Parathyroid adenoma (tissue), 2 donors: Measurements from ENCODE around the gene SLC39A6.
"Not testable (repeated sequence)": the region's sequence is repeated elsewhere in the genome, so short reads cannot be mapped to it uniquely, and the experiment has no call there.

ENCODE experiments used
- H2AFZ ChIP-seq: fragments of 300-600 bp; sonication (generic); one replicate; pipeline ENCODE4 v1.7.0; 2017; ENCODE audit warnings: antibody characterized with exemption, mild to moderate bottlenecking
- H3K27ac ChIP-seq: fragments of 300-600 bp; sonication (generic); one replicate; pipeline ENCODE4 v1.7.0; 2017
- H3K27me3 ChIP-seq: fragments of 300-600 bp; sonication (generic); one replicate; pipeline ENCODE4 v1.7.0; 2017; ENCODE audit warnings: low read length; ENCODE audit not compliant: control insufficient read depth, insufficient read depth
- H3K36me3 ChIP-seq: fragments of 300-600 bp; sonication (generic); one replicate; pipeline ENCODE4 v1.7.0; 2017; ENCODE audit warnings: low read length; ENCODE audit not compliant: control insufficient read depth, insufficient read depth
- H3K4me1 ChIP-seq: fragments of 300-600 bp; sonication (generic); one replicate; pipeline ENCODE4 v1.7.0; 2017; ENCODE audit warnings: control low read depth
- H3K4me2 ChIP-seq: fragments of 300-600 bp; sonication (generic); one replicate; pipeline ENCODE4 v1.7.0; 2017; ENCODE audit warnings: low read length
- H3K4me3 ChIP-seq: fragments of 300-600 bp; sonication (generic); one replicate; pipeline ENCODE4 v1.7.0; 2017; ENCODE audit warnings: low read depth, low read length
- H3K79me2 ChIP-seq: fragments of 300-600 bp; sonication (generic); one replicate; pipeline ENCODE4 v1.7.0; 2017; ENCODE audit warnings: control low read depth
- H3K9ac ChIP-seq: fragments of 300-600 bp; sonication (generic); one replicate; pipeline ENCODE4 v1.7.0; 2017; ENCODE audit warnings: mild to moderate bottlenecking
- H3K9me3 ChIP-seq: fragments of 300-600 bp; sonication (generic); one replicate; pipeline ENCODE4 v1.7.0; 2017; ENCODE audit warnings: low read length; ENCODE audit not compliant: control insufficient read depth
- TF ChIP-seq, protein P1 (sequence below): fragments of 300-600 bp; sonication (generic); IDR thresholded peaks from one replicate; pipeline ENCODE4 v1.7.0; 2017; ENCODE audit warnings: antibody characterized with exemption, mild to moderate bottlenecking
- donor health status: primary hyperparathyroidism.

The SLC39A6 gene

DNA sequence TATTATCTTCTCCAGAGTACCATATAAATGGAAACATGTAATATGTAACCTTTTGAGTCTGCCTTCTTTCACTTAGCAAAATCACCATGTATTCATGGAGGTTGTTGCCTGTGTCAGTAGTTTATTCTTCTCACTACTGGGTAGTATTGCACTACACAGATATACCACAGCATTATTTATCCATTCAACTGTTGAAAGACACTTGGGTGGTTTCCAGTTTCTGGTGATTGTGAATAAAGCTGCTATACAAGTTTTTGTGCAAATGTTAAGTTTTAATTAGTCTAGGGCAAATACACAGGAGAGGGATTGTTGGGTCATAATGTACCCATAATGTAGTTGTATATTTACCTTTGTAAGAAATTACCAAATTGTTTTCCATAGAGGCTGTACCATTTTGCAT is 32.2 kb downstream of the SLC39A6 start:
- TF ChIP-seq, protein P1, sequence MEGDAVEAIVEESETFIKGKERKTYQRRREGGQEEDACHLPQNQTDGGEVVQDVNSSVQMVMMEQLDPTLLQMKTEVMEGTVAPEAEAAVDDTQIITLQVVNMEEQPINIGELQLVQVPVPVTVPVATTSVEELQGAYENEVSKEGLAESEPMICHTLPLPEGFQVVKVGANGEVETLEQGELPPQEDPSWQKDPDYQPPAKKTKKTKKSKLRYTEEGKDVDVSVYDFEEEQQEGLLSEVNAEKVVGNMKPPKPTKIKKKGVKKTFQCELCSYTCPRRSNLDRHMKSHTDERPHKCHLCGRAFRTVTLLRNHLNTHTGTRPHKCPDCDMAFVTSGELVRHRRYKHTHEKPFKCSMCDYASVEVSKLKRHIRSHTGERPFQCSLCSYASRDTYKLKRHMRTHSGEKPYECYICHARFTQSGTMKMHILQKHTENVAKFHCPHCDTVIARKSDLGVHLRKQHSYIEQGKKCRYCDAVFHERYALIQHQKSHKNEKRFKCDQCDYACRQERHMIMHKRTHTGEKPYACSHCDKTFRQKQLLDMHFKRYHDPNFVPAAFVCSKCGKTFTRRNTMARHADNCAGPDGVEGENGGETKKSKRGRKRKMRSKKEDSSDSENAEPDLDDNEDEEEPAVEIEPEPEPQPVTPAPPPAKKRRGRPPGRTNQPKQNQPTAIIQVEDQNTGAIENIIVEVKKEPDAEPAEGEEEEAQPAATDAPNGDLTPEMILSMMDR, result no peak
- Histone ChIP-seq H3K79me2 (no peaks in the 10 kb centered on the region), H3K9ac (no peak overlapping the region), H3K36me3 (no peaks in the 10 kb centered on the region), H3K4me2 (no peak overlapping the region), H3K27ac (no peak overlapping the region), H3K4me3 (no peak overlapping the region), H3K9me3 (no peaks in the 10 kb centered on the region), H2AFZ (no peak overlapping the region), H3K27me3 (no peaks in the 10 kb centered on the region), H3K4me1 (peaks cover 2% of the 10 kb centered on the region)

DNA sequence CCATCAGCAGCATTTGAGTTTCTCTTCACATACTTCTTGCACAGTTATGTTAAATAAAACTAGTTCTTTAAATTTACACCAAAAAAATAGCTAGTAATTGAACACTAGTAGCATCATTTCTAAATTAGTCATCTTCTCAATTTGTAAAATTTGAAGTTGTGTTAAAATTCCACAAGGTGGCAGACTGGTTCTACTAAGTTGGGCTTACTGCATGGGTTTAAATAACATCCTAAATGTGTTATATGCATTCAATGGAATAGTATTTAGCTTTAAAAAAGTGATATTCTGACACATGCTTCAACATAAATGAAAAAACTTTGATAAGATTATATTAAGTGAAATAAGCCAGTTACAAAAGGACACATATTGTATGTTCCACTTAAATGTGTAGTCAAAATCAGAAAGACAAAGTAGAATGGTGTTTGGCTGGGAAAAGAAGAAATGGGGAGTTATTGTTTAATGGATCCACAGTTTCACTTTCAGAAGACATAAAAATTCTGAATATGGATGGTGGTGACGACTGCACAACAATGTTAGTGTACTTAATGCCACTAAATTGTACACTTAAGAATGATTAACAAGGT is 33.1 kb downstream of the SLC39A6 start:
- Histone ChIP-seq H3K27ac (no peak overlapping the region), H3K4me3 (no peak overlapping the region), H2AFZ (no peak overlapping the region), H3K79me2 (no peaks in the 10 kb centered on the region), H3K9ac (no peak overlapping the region), H3K27me3 (no peaks in the 10 kb centered on the region), H3K36me3 (no peaks in the 10 kb centered on the region), H3K9me3 (no peaks in the 10 kb centered on the region), H3K4me2 (no peak overlapping the region), H3K4me1 (peaks cover 2% of the 10 kb centered on the region)
- TF ChIP-seq, protein P1, result peak; percentile 60

DNA sequence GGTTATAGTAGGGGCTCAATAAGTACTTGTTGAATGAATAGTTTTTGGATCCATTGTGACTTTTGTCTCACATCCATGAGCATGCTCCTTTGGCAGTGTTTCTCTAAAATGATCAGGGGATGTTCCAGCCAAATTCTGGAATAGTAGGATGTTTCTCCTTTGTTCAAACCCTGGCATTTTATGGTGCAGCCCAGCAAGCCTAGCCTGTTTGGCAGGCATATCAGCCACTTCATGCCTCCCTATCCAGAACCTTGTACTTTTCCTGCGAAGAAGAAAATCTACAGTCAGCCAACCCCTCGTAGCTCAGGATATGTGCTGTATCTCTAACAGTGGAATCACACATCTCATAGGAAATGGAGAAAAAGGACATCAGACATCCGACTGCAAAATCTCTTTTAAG is 34.7 kb downstream of the SLC39A6 start:
- Histone ChIP-seq H2AFZ (no peak overlapping the region), H3K27ac (no peak overlapping the region), H3K79me2 (no peaks in the 10 kb centered on the region), H3K4me3 (no peak overlapping the region), H3K36me3 (no peaks in the 10 kb centered on the region), H3K27me3 (no peaks in the 10 kb centered on the region), H3K4me2 (no peak overlapping the region), H3K9me3 (no peaks in the 10 kb centered on the region), H3K4me1 (peaks cover 2% of the 10 kb centered on the region), H3K9ac (no peak overlapping the region)
- TF ChIP-seq, protein P1, result no peak

DNA sequence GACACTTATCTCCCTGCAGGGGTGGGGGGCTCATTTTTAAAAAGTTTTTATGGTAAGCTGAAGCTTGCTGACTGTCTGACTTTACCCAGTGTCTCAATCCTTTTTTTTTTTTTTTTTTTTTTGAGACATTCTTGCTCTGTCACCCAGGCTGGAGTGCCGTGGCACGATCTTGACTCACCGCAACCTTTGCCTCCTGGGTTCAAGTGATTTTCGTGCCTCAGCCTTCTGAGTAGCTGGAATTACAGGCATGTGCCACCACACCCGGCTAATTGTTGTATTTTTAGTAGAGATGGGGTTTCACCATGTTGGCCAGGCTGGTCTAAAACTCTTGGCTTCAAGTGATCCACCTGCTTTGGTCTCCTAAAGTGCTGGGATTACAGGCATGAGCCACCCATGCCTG is 37.0 kb downstream of the SLC39A6 start:
- H3K4me1 ChIP-seq, H3K27me3 ChIP-seq, H3K9ac ChIP-seq, H3K27ac ChIP-seq, H3K79me2 ChIP-seq, H3K4me2 ChIP-seq, H3K36me3 ChIP-seq, H3K4me3 ChIP-seq, H3K9me3 ChIP-seq: not testable (repeated sequence)
- H2AFZ ChIP-seq, result peak overlapping the region; percentile 54

DNA sequence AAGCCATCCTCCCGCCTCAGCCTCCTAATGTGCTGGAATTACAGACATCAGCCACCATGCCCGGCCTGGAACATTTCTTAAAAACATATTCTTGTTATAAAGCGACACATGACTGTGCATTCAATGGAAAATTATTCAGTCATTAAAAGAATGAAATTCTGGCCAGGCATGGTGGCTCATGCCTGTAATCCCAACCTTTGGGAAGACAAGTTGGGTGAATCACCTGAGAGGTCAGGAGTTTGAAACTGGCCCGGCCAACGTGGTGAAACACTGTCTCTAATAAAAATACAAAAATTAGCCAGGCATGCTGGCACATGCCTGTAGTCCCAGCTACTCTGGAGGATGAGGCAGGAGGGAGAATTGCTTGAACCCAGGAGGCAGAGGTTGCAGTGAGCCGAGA is 40.1 kb downstream of the SLC39A6 start:
- no peak overlapping the region for H3K4me2 ChIP-seq
- H3K4me1 ChIP-seq, result peaks cover 2% of the 10 kb centered on the region
- no peaks in the 10 kb centered on the region for H3K79me2 ChIP-seq
- H3K9ac ChIP-seq, result no peak overlapping the region
- no peak overlapping the region for H3K4me3 ChIP-seq
- no peak overlapping the region for H2AFZ ChIP-seq
- no peaks in the 10 kb centered on the region for H3K36me3 ChIP-seq
- H3K9me3 ChIP-seq, result no peaks in the 10 kb centered on the region
- TF ChIP-seq, protein P1, result no peak
- no peak overlapping the region for H3K27ac ChIP-seq
- no peaks in the 10 kb centered on the region for H3K27me3 ChIP-seq
